Measurements from ENCODE around the gene VEGFC. TPM values are rescaled to one million over a fixed set of nuclear protein-coding genes. Genes with fewer than 3 reads are reported as not detected.

The VEGFC gene, protein sequence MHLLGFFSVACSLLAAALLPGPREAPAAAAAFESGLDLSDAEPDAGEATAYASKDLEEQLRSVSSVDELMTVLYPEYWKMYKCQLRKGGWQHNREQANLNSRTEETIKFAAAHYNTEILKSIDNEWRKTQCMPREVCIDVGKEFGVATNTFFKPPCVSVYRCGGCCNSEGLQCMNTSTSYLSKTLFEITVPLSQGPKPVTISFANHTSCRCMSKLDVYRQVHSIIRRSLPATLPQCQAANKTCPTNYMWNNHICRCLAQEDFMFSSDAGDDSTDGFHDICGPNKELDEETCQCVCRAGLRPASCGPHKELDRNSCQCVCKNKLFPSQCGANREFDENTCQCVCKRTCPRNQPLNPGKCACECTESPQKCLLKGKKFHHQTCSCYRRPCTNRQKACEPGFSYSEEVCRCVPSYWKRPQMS
- 0.49 TPM for polyA plus RNA-seq (2013, experiment 1 of 2)
- polyA plus RNA-seq (2013, experiment 2 of 2) = 0.53 TPM

DNA sequence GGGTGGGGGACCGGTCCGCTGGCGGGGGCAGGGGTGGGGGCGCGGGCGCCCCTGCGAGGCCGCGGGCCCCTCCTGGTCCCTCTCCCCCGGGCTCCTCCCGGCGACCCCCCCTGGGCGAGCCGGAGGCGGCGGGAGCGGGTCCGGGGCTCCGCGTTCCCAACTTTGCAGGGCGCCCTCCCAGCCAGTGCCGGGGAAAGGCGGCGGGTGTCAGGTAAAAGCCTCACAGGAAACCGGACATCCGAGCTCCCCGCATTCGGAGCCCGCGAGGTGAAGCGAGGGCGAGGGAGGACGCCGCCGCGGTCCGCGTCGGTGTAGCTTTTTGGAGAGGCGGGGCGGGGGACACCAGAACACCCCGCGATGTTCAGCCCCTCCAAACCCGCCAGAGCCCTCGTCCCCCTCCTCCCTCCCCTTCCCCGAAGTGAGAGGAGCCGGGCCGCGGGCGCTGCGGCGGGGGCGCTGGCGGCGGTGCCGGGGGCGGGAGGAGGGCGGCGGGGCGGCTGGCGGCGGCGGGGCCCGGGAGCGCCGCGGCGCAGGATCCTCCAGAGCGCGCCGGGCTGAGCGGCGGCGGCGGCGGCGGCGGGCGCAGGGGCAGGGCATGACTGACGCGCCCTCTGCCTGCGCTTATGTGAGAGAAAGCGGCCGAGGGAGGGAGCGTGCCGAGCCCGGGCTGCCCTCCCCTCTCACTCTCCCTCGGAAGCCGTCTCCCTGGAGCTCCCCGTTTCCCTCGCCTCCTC is at the start of gene VEGFC:
TSS of gene VEGFC (minus strand) at position 597 of the 734 bp plus-strand sequence. CDS start 611 bp downstream, outside the sequence.
- WGBS (ENCODE audit: extremely low coverage, insufficient coverage, low lambda C conversion rate) = no CpG with 5 or more reads among the region's 91 CpGs
- Histone ChIP-seq H4K8ac (ENCODE audit: low read depth, low read length) (no peak within 1 kb of the TSS), H3K36me3 (ENCODE audit: control insufficient read depth, insufficient read depth, low read length) (no peaks in the 10 kb centered on the region), H3K4me2 (ENCODE audit: low read length) (peak within 1 kb of the TSS; percentile 83), H3K79me1 (ENCODE audit: low read length) (no peaks in the 10 kb centered on the region), H3K79me2 (ENCODE audit: control insufficient read depth, insufficient read depth, low read length) (no peaks in the 10 kb centered on the region), H3K9ac (ENCODE audit: low read length) (peak within 1 kb of the TSS; percentile 54), H2BK15ac (replicated peaks; ENCODE audit: low read depth) (no peak within 1 kb of the TSS), H3K56ac (ENCODE audit: low read length) (peak within 1 kb of the TSS; percentile 70), H3K4ac (ENCODE audit: low read depth, low read length) (peak within 1 kb of the TSS; percentile 26), H4K5ac (ENCODE audit: low read length) (no peak within 1 kb of the TSS), H2AK5ac (ENCODE audit: low read length) (no peak within 1 kb of the TSS), H3K4me1 (ENCODE audit: control insufficient read depth, low read depth, low read length) (no peaks in the 10 kb centered on the region), H3K27ac (ENCODE audit: low read depth, low read length) (no peak within 1 kb of the TSS), H3K27me3 (ENCODE audit: insufficient read depth, low read length, poor library complexity) (peaks cover 8% of the 10 kb centered on the region), H3K4me3 (ENCODE audit: low read length) (peak within 1 kb of the TSS; percentile 50), H3K18ac (ENCODE audit: low read length) (peak within 1 kb of the TSS; percentile 95), H3K23ac (ENCODE audit: low read length) (peak within 1 kb of the TSS; percentile 66), H2BK120ac (ENCODE audit: low read depth, low read length) (peak within 1 kb of the TSS; percentile 89), H2BK5ac (ENCODE audit: low read length) (no peak within 1 kb of the TSS)
- DNase-seq = peak; percentile 72

DNA sequence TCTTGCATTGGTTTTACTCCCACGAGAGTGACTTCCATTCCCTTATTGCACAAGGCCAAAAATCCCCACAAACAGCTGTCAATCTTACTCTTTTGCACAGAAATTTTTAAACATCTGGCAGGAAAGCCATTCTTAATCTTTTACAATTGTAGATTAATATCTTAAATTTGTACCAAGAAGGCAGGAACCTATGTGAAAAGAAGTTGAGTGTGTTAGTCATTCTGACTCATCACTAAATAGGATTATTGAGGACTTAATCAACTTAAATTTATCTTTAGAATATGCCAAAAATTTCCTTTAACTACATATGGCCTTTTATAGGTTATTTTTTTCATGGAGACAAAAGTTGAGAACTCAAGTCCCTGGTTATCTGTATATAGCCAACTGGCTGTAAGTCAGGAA is 49.0 kb upstream of the VEGFC start:
- Histone ChIP-seq H4K5ac (ENCODE audit: low read length) (no peak overlapping the region), H3K23ac (ENCODE audit: low read length) (no peak overlapping the region)

DNA sequence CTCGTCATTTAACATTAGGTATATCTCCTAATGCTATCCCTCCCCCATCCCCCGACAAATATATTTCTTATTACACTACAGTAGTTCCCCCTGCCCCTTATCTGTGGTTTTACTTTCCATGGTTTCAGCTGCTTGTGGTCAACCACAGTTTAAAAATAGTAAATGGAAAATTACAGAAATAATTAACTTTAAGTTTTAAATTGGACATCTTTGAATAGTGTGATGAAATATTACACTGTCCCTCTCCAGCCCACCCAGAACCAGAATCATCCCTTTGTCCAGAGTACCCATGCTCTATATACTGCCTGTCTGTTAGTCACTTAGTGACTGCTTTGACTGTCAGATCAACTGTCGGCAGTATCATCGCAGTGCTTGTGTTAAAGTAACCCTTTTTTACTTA is 47.4 kb upstream of the VEGFC start:
- no peaks in the 10 kb centered on the region for H3K4me1 ChIP-seq (ENCODE audit: control insufficient read depth, low read depth, low read length)
- no peaks in the 10 kb centered on the region for H3K79me1 ChIP-seq (ENCODE audit: low read length)
- no peak overlapping the region for H4K8ac ChIP-seq (ENCODE audit: low read depth, low read length)
- H3K56ac ChIP-seq (ENCODE audit: low read length) = no peak overlapping the region
- no peak overlapping the region for H3K4ac ChIP-seq (ENCODE audit: low read depth, low read length)
- H2BK15ac ChIP-seq (replicated peaks; ENCODE audit: low read depth) = no peak overlapping the region
- H3K9ac ChIP-seq (ENCODE audit: low read length) = no peak overlapping the region
- H3K18ac ChIP-seq (ENCODE audit: low read length) = no peak overlapping the region
- WGBS (ENCODE audit: extremely low coverage, insufficient coverage, low lambda C conversion rate) = no CpG with 5 or more reads among the region's 4 CpGs
- no peaks in the 10 kb centered on the region for H3K27me3 ChIP-seq (ENCODE audit: insufficient read depth, low read length, poor library complexity)
- H3K4me3 ChIP-seq (ENCODE audit: low read length) = no peak overlapping the region
- H2BK120ac ChIP-seq (ENCODE audit: low read depth, low read length) = no peak overlapping the region
- H4K5ac ChIP-seq (ENCODE audit: low read length) = no peak overlapping the region
- no peak overlapping the region for H2BK5ac ChIP-seq (ENCODE audit: low read length)
- H2AK5ac ChIP-seq (ENCODE audit: low read length) = no peak overlapping the region
- no peaks in the 10 kb centered on the region for H3K79me2 ChIP-seq (ENCODE audit: control insufficient read depth, insufficient read depth, low read length)
- no peak for DNase-seq
- no peak overlapping the region for H3K4me2 ChIP-seq (ENCODE audit: low read length)
- H3K36me3 ChIP-seq (ENCODE audit: control insufficient read depth, insufficient read depth, low read length) = no peaks in the 10 kb centered on the region
- no peak overlapping the region for H3K27ac ChIP-seq (ENCODE audit: low read depth, low read length)
- H3K23ac ChIP-seq (ENCODE audit: low read length) = no peak overlapping the region

More for the DNA sequence above, 49.0 kb upstream of the VEGFC start:
- no CpG with 5 or more reads among the region's 1 CpG for WGBS (ENCODE audit: extremely low coverage, insufficient coverage, low lambda C conversion rate)
- no peak overlapping the region for H3K56ac ChIP-seq (ENCODE audit: low read length)
- no peak overlapping the region for H2AK5ac ChIP-seq (ENCODE audit: low read length)
- no peak overlapping the region for H2BK15ac ChIP-seq (replicated peaks; ENCODE audit: low read depth)
- no peaks in the 10 kb centered on the region for H3K79me2 ChIP-seq (ENCODE audit: control insufficient read depth, insufficient read depth, low read length)
- no peak overlapping the region for H3K4me2 ChIP-seq (ENCODE audit: low read length)
- H3K4me3 ChIP-seq (ENCODE audit: low read length) = no peak overlapping the region
- H3K4ac ChIP-seq (ENCODE audit: low read depth, low read length) = no peak overlapping the region
- H2BK120ac ChIP-seq (ENCODE audit: low read depth, low read length) = no peak overlapping the region
- no peak overlapping the region for H3K9ac ChIP-seq (ENCODE audit: low read length)
- H2BK5ac ChIP-seq (ENCODE audit: low read length) = no peak overlapping the region
- no peak overlapping the region for H4K8ac ChIP-seq (ENCODE audit: low read depth, low read length)
- H3K4me1 ChIP-seq (ENCODE audit: control insufficient read depth, low read depth, low read length) = no peaks in the 10 kb centered on the region
- no peaks in the 10 kb centered on the region for H3K27me3 ChIP-seq (ENCODE audit: insufficient read depth, low read length, poor library complexity)
- no peak overlapping the region for H3K18ac ChIP-seq (ENCODE audit: low read length)
- no peak overlapping the region for H3K27ac ChIP-seq (ENCODE audit: low read depth, low read length)
- no peaks in the 10 kb centered on the region for H3K79me1 ChIP-seq (ENCODE audit: low read length)
- H3K36me3 ChIP-seq (ENCODE audit: control insufficient read depth, insufficient read depth, low read length) = no peaks in the 10 kb centered on the region
- DNase-seq = no peak

DNA sequence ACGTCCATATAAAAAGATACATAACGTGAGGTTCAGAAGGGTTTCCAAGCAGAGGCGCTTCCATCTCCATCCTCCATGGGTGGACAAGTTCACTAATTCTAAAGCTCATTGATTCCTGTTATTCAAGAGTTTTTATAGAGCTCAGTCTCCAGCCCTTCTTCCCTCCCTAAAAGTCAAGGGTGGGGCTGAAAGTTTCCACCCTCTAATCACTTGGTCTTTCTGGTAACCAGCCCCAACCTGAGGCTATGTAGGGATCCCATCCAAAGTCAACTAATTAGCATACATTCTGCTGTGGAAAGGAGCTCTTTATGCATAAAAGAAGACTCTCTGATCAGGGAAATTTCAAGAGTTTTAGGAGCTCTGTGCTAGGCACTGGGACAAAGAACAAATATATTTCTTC is 46.9 kb upstream of the VEGFC start:
- no peak overlapping the region for H3K4me3 ChIP-seq (ENCODE audit: low read length)
- H3K56ac ChIP-seq (ENCODE audit: low read length) = no peak overlapping the region
- H3K23ac ChIP-seq (ENCODE audit: low read length) = no peak overlapping the region
- no peak overlapping the region for H2BK120ac ChIP-seq (ENCODE audit: low read depth, low read length)
- no peaks in the 10 kb centered on the region for H3K27me3 ChIP-seq (ENCODE audit: insufficient read depth, low read length, poor library complexity)
- no peak overlapping the region for H4K5ac ChIP-seq (ENCODE audit: low read length)
- H2BK15ac ChIP-seq (replicated peaks; ENCODE audit: low read depth) = no peak overlapping the region
- WGBS (ENCODE audit: extremely low coverage, insufficient coverage, low lambda C conversion rate) = no CpG with 5 or more reads among the region's 3 CpGs
- no peaks in the 10 kb centered on the region for H3K4me1 ChIP-seq (ENCODE audit: control insufficient read depth, low read depth, low read length)
- H3K18ac ChIP-seq (ENCODE audit: low read length) = no peak overlapping the region
- no peak overlapping the region for H4K8ac ChIP-seq (ENCODE audit: low read depth, low read length)
- H3K4ac ChIP-seq (ENCODE audit: low read depth, low read length) = no peak overlapping the region
- no peak for DNase-seq
- H3K9ac ChIP-seq (ENCODE audit: low read length) = no peak overlapping the region
- H3K27ac ChIP-seq (ENCODE audit: low read depth, low read length) = no peak overlapping the region
- no peaks in the 10 kb centered on the region for H3K36me3 ChIP-seq (ENCODE audit: control insufficient read depth, insufficient read depth, low read length)
- no peak overlapping the region for H2AK5ac ChIP-seq (ENCODE audit: low read length)
- H3K4me2 ChIP-seq (ENCODE audit: low read length) = no peak overlapping the region
- H3K79me1 ChIP-seq (ENCODE audit: low read length) = no peaks in the 10 kb centered on the region
- H2BK5ac ChIP-seq (ENCODE audit: low read length) = no peak overlapping the region
- H3K79me2 ChIP-seq (ENCODE audit: control insufficient read depth, insufficient read depth, low read length) = no peaks in the 10 kb centered on the region

DNA sequence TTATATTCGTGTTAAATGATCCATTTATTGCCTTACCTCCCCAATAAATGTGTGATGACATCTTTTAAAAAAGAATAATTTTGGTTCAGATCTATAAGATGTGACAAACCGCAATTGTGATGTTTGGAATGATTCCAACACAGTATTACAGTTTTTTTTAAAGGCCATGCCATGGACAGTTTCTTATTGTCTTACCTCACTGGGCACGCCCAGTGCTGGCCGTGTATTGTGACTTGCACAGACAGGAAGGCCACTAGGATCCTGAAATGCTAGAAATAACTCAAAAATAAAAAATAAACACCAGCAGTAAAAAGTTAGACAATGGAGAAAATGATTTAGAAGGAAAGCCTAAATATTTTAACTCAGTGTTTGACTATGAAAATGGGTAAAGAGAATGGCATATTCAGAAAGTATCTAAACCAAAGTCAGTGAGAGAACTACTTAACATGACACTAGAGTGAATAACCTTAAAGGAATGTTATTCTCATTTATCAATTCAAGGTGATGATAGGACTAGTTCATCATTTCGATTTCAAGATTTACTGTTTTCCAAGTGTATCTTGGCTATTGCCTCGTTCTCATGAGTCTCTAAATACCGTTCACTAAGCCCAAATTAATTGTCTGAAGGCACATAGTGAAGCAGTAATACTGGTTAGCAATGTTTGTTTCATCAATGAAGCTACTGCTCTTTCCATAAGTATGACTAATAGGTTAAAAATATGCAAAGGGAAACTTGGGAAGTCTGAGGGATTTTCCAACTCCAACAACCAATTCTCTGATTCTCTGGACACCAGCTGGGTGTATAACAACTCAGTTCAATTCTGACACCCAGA is 46.1 kb upstream of the VEGFC start:
- H3K4ac ChIP-seq (ENCODE audit: low read depth, low read length) = no peak overlapping the region
- DNase-seq = no peak
- no peaks in the 10 kb centered on the region for H3K27me3 ChIP-seq (ENCODE audit: insufficient read depth, low read length, poor library complexity)
- H3K27ac ChIP-seq (ENCODE audit: low read depth, low read length) = no peak overlapping the region
- H4K8ac ChIP-seq (ENCODE audit: low read depth, low read length) = no peak overlapping the region
- no peak overlapping the region for H2BK15ac ChIP-seq (replicated peaks; ENCODE audit: low read depth)
- H3K79me2 ChIP-seq (ENCODE audit: control insufficient read depth, insufficient read depth, low read length) = no peaks in the 10 kb centered on the region
- no peaks in the 10 kb centered on the region for H3K4me1 ChIP-seq (ENCODE audit: control insufficient read depth, low read depth, low read length)
- H3K4me3 ChIP-seq (ENCODE audit: low read length) = no peak overlapping the region
- H3K9ac ChIP-seq (ENCODE audit: low read length) = no peak overlapping the region
- H3K79me1 ChIP-seq (ENCODE audit: low read length) = no peaks in the 10 kb centered on the region
- no CpG with 5 or more reads among the region's 7 CpGs for WGBS (ENCODE audit: extremely low coverage, insufficient coverage, low lambda C conversion rate)
- no peak overlapping the region for H3K18ac ChIP-seq (ENCODE audit: low read length)
- no peak overlapping the region for H4K5ac ChIP-seq (ENCODE audit: low read length)
- no peak overlapping the region for H2BK5ac ChIP-seq (ENCODE audit: low read length)
- no peaks in the 10 kb centered on the region for H3K36me3 ChIP-seq (ENCODE audit: control insufficient read depth, insufficient read depth, low read length)
- H3K56ac ChIP-seq (ENCODE audit: low read length) = no peak overlapping the region
- H2AK5ac ChIP-seq (ENCODE audit: low read length) = no peak overlapping the region
- no peak overlapping the region for H2BK120ac ChIP-seq (ENCODE audit: low read depth, low read length)
- H3K23ac ChIP-seq (ENCODE audit: low read length) = no peak overlapping the region
- no peak overlapping the region for H3K4me2 ChIP-seq (ENCODE audit: low read length)
